Activated T-helper 2 cell treated with anti-CD3 and anti-CD28 coated beads, Interferon-gamma antibody, Interleukin-2, Interleukin-4, amounts not matched to agents 10 μg/mL and 5 μg/mL and 100 μg/mL, durations not matched to agents 14 hours and 24 hours and 36 hours (primary cell): ENCODE measurements around the gene RUNX2. TPM values are rescaled to one million over a fixed set of nuclear protein-coding genes. Genes with fewer than 3 reads are reported as not detected.
A peak's percentile ranks its signal among the peaks of the same experiment; 100 is the strongest.

Experiments used
- DNase-seq: peaks from one replicate; pipeline ENCODE4 v3.0.0; 2021; ENCODE audit warnings: low spot score
- H3K27ac Mint-ChIP-seq: one replicate; pipeline ENCODE4 v1.8.0; 2021; ENCODE audit warnings: mixed read lengths
- H3K27me3 Mint-ChIP-seq: one replicate; pipeline ENCODE4 v1.8.0; 2021; ENCODE audit warnings: low read depth, mixed read lengths
- H3K36me3 Mint-ChIP-seq: one replicate; pipeline ENCODE4 v1.8.0; 2021; ENCODE audit warnings: low read depth, mixed read lengths
- H3K4me1 Mint-ChIP-seq: one replicate; pipeline ENCODE4 v1.8.0; 2021; ENCODE audit warnings: low read depth, mixed read lengths
- H3K4me3 Mint-ChIP-seq: one replicate; pipeline ENCODE4 v1.8.0; 2021; ENCODE audit warnings: low read depth, mild to moderate bottlenecking, moderate library complexity, mixed read lengths
- H3K9me3 Mint-ChIP-seq: one replicate; pipeline ENCODE4 v1.8.0; 2021; ENCODE audit warnings: mixed read lengths
- intact Hi-C: fragments of 100-400 bp; cut with micrococcal nuclease; formaldehyde crosslinking; loops from one replicate; pipeline ENCODE4 v1.15.1; 2023
- total RNA-seq: library from RNA; stranded (reverse); gene quantifications from 2 replicates; pipeline ENCODE4 v1.2.3, GENCODE V29; 2022

Gene RUNX2
- total RNA-seq, 1 donor from 2014 or later: 60.8 TPM

- DNase-seq: no peak
- H3K4me1 Mint-ChIP-seq: peaks cover 22% of the 10 kb centered on the region
- H3K9me3 Mint-ChIP-seq: peaks cover 8% of the 10 kb centered on the region
- H3K36me3 Mint-ChIP-seq: peaks cover 5% of the 10 kb centered on the region
- H3K27me3 Mint-ChIP-seq: no peaks in the 10 kb centered on the region
- H3K27ac Mint-ChIP-seq: no peak overlapping the region
- H3K4me3 Mint-ChIP-seq: no peak overlapping the region
- intact Hi-C loops: no loop called here
Measured at GRCh38 chr6:45691426-45691825, 363.3 kb downstream of the RUNX2 start.

GRCh38 chr6:45692021-45692420 lies 363.9 kb downstream of the RUNX2 start:
- H3K27me3 Mint-ChIP-seq: no peaks in the 10 kb centered on the region
- H3K27ac Mint-ChIP-seq: no peak overlapping the region
- intact Hi-C loops: no loop called here
- peaks cover 5% of the 10 kb centered on the region for H3K36me3 Mint-ChIP-seq
- no peak for DNase-seq
- peaks cover 5% of the 10 kb centered on the region for H3K9me3 Mint-ChIP-seq
- no peak overlapping the region for H3K4me3 Mint-ChIP-seq
- peaks cover 28% of the 10 kb centered on the region for H3K4me1 Mint-ChIP-seq

DNA sequence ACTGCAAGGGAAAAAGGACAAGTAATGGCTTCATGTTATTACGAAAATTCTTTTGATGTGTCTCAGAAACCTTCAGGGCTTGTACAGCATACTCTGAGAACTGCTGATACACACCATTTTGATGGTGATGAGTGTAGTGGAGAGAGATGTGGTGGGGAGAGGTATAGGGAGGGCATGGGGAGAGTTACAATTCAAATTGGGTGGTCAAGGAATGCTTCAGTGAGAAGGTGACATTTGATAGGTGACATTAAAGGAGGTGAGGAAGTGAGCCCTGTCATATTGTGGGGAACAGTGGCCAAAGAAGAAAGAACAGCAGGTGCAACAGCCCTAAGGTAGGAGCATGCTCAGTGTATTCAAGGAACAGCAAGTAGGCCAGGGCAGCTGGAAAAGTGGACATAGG lies 368.6 kb downstream of the RUNX2 start:
- H3K36me3 Mint-ChIP-seq: peaks cover 5% of the 10 kb centered on the region
- peaks cover 5% of the 10 kb centered on the region for H3K9me3 Mint-ChIP-seq
- intact Hi-C loops: no loop called here
- peaks cover 20% of the 10 kb centered on the region for H3K4me1 Mint-ChIP-seq
- no peak overlapping the region for H3K27ac Mint-ChIP-seq
- no peaks in the 10 kb centered on the region for H3K27me3 Mint-ChIP-seq
- DNase-seq: no peak
- no peak overlapping the region for H3K4me3 Mint-ChIP-seq

DNA sequence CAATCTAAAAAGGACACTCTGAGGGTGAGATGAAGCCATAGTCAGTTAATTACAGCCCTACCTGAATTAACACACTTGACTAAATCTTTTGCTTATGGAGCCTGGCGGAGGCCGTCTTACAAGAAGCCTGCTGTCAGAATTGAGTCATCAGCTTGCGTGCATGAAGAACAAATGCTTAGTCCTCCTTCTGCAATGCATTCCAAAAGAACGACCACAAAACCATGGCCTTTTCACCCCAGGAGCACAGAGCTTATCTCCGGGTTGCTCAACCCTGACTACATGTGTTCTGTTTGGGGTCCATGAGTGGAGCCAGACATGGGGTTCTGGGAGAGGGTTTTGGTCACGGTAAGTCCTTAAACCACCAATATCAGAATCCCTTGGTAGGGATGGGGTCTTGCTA lies 369.5 kb downstream of the RUNX2 start:
- intact Hi-C loops: no loop called here
- no peak for DNase-seq
- peaks cover 5% of the 10 kb centered on the region for H3K9me3 Mint-ChIP-seq
- no peak overlapping the region for H3K4me3 Mint-ChIP-seq
- no peak overlapping the region for H3K27ac Mint-ChIP-seq
- H3K4me1 Mint-ChIP-seq: peaks cover 24% of the 10 kb centered on the region
- peaks cover 5% of the 10 kb centered on the region for H3K36me3 Mint-ChIP-seq
- H3K27me3 Mint-ChIP-seq: no peaks in the 10 kb centered on the region

DNA sequence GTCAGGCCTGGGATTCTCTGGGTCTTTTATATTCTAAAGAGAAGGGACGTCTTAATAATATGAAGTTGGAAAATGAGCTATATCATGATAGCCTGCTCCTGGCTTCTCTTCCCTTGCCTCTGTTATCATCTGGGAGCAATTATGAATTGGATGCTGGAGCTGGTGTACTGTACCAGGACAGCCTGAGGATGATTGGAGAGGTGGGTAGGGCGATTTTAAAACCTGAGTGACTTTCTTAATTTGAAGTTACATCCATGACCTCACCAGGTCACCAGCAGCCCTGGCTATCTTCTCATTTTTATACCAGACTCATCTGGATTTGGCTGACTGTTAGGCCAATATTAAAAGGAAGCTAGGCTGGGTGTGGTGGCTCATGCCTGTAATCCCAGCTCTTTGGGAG lies 369.9 kb downstream of the RUNX2 start:
- no peak for DNase-seq
- Mint-ChIP-seq H3K4me1 (peaks cover 27% of the 10 kb centered on the region), H3K27me3 (no peaks in the 10 kb centered on the region), H3K9me3 (peaks cover 5% of the 10 kb centered on the region), H3K36me3 (peaks cover 5% of the 10 kb centered on the region), H3K4me3 (no peak overlapping the region), H3K27ac (no peak overlapping the region)
- intact Hi-C loops: no loop called here

DNA sequence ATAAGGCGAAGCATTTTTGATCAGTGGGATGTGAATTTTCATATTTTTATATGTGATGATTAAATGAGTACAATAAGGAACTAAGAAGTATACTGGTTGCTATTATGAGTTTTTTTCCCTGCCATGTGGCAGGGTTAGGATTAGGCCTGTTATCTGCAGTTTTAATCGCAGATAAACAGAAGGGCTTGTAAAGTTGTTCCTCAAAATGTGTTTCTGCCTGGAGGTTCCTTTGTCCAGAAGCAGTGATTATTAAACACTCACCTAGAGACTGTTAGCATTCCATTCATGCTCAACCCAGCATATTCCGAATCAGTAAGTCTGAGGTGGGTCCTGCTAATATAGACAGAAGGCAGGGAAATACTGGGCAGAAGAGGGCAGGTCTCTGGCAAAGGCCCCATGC lies 371.5 kb downstream of the RUNX2 start:
- no peak overlapping the region for H3K27ac Mint-ChIP-seq
- no peak overlapping the region for H3K4me3 Mint-ChIP-seq
- no peak for DNase-seq

DNA sequence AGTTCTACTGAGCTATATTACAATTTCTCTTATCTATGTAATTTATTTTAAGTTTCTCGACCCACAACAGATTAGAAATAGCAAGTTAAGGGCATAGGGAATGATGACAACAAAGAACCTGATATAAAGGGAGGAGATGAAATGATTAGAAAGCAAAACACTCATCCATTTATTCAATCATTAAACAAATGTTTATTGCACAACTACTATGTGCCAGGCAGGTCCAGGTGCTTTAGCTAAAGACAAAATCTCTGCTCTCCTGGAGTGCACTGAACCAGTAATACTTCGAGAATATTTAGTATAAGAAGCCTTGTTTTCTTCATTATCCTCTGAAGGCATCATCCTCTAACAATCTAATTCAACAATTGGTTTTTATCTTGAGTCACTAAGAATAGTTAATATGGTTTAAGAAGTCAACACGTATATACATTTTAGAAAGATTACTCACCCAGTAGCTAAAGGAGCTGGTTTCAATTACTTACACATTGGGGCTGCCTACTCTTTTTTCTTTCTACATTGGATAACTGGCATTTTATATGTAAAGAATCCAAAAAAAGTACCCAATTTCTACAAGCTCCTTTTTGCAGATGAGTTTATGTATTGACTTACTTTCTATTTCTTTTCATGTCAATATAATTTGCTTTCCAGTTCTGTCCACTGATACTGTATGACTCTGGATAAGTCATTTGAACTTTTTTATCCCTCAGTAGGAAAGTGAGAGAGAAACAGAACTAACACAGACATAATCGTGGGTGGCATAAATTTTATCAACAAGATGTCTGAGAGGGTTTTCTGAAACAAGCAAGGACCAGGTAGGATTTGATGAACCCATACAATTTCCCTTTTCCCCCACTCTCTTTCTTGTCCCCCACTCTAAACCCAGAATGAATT lies 375.0 kb downstream of the RUNX2 start:
- Mint-ChIP-seq H3K27ac (peak overlapping the region; percentile 79), H3K9me3 (no peaks in the 10 kb centered on the region), H3K27me3 (no peaks in the 10 kb centered on the region), H3K4me3 (no peak overlapping the region), H3K36me3 (no peaks in the 10 kb centered on the region), H3K4me1 (peaks cover 37% of the 10 kb centered on the region)
- intact Hi-C loops: no loop called here
- no peak for DNase-seq

More for the DNA sequence above, 371.5 kb downstream of the RUNX2 start:
- Mint-ChIP-seq H3K9me3 (peaks cover 2% of the 10 kb centered on the region), H3K36me3 (peaks cover 2% of the 10 kb centered on the region), H3K27me3 (no peaks in the 10 kb centered on the region), H3K4me1 (peaks cover 38% of the 10 kb centered on the region)
- intact Hi-C loops: no loop called here

GRCh38 chr6:45704056-45704800 lies 376.1 kb downstream of the RUNX2 start:
- Mint-ChIP-seq H3K4me1 (peaks cover 37% of the 10 kb centered on the region), H3K36me3 (no peaks in the 10 kb centered on the region), H3K27ac (peak overlapping the region; percentile 79), H3K27me3 (no peaks in the 10 kb centered on the region), H3K9me3 (no peaks in the 10 kb centered on the region), H3K4me3 (no peak overlapping the region)
- no peak for DNase-seq
- intact Hi-C loops: no loop called here

DNA sequence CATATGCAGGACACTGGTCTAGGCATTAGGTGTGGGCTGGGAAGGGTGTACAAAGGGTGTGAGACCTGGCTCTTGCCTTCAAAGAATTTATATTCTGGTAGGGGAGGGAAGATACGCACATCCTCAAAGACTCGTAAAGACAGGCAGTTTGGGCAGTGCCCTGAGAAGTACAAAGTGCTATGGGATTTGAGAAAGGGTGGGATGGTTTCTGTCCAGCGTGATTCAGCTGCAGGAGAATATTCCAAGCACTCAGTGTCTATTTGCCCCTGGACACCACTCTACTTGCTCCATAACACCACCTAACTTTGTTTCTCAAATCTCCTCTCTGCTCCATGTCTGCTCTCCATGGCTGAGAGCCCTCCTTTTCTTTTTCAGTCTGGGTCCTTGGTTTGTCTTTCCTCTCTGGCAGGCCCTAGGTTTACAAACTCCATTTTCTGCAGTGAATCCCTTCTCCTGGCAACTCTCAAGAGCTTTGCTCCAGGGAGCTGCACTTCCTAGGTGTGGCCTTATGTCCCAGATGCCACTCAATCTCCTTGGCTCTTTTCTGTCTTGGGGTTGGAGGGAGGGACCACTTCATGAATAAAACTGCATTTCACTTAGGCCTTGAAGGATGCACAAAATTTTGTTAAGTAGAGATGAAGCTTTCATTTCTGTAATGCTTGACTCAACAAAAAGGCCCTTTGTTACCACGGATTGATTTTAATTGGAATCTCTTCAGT lies 377.2 kb downstream of the RUNX2 start:
- H3K36me3 Mint-ChIP-seq: peaks cover 2% of the 10 kb centered on the region
- no peak overlapping the region for H3K4me3 Mint-ChIP-seq
- intact Hi-C loops: no loop called here
- H3K4me1 Mint-ChIP-seq: peaks cover 44% of the 10 kb centered on the region
- no peaks in the 10 kb centered on the region for H3K9me3 Mint-ChIP-seq
- no peaks in the 10 kb centered on the region for H3K27me3 Mint-ChIP-seq
- peak overlapping the region; percentile 4 for H3K27ac Mint-ChIP-seq
- no peak for DNase-seq

GRCh38 chr6:45706319-45706718 lies 378.2 kb downstream of the RUNX2 start:
- no peaks in the 10 kb centered on the region for H3K9me3 Mint-ChIP-seq
- no peaks in the 10 kb centered on the region for H3K27me3 Mint-ChIP-seq
- intact Hi-C loops: loop anchor here (2.0 kb wide), 1 partner anchor 46 kb away; no protein-coding TSS in a partner anchor
- H3K36me3 Mint-ChIP-seq: peaks cover 2% of the 10 kb centered on the region
- no peak for DNase-seq
- no peak overlapping the region for H3K4me3 Mint-ChIP-seq
- no peak overlapping the region for H3K27ac Mint-ChIP-seq
- H3K4me1 Mint-ChIP-seq: peaks cover 53% of the 10 kb centered on the region

DNA sequence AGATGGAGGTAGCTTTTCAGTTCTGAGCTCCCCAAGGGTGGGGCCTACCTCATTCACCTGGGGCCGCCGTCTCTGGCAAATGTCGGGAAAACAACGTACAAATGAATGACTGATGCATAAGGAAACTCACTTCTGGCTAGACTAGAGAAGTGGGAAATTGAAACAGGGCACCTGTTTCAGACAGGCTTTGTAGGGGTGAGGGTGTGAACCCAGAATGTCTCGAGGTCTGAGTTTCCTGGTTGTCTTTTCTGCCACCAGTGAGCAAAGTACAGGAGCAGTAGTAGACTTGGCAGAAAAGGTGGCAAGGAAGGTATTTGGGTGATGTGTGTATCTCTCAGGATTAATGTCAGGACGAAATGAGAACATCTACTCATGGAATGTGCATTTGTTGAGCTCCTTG lies 379.0 kb downstream of the RUNX2 start:
- H3K4me3 Mint-ChIP-seq: no peak overlapping the region
- intact Hi-C loops: loop anchor here (2.0 kb wide), 1 partner anchor 46 kb away; no protein-coding TSS in a partner anchor
- H3K36me3 Mint-ChIP-seq: peaks cover 2% of the 10 kb centered on the region
- H3K9me3 Mint-ChIP-seq: no peaks in the 10 kb centered on the region
- no peak for DNase-seq
- no peak overlapping the region for H3K27ac Mint-ChIP-seq
- no peaks in the 10 kb centered on the region for H3K27me3 Mint-ChIP-seq
- H3K4me1 Mint-ChIP-seq: peaks cover 53% of the 10 kb centered on the region

DNA sequence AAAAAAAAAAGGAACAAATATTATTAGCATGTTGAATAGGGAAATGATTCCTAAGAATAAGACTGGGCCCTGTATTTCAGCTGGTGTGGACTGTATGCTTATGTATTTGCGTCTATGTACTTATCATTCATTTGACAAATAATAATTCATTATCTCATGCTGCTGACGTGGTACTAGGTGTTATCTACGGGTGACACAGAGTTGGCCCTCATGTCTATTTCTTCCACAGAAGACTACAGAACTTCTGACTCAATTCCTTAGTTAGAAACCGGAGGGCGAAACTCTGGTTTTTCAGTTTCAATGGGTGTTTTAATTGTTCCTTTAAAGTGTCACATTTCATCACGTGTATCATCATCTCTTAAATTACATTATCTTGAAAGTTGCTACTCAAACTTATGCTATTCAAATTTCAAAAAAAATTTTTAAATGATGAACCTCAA lies 381.7 kb downstream of the RUNX2 start:
- peak; percentile 31 for DNase-seq
- Mint-ChIP-seq H3K36me3 (peaks cover 2% of the 10 kb centered on the region), H3K4me1 (peaks cover 55% of the 10 kb centered on the region), H3K4me3 (no peak overlapping the region), H3K9me3 (no peaks in the 10 kb centered on the region), H3K27ac (no peak overlapping the region), H3K27me3 (no peaks in the 10 kb centered on the region)
- intact Hi-C loops: loop anchor here (1.0 to 10.0 kb wide), 17 partner anchors 28 to 1235 kb away; partner anchors contain the start of gene SUPT3H
